Endothelial cell of umbilical vein (primary cell): ENCODE results near the gene STOM. TPM values are rescaled to one million over a fixed set of nuclear protein-coding genes. Genes with fewer than 3 reads are reported as not detected.

ENCODE experiments used
- BruUV-seq: library from RNA; stranded (reverse); fragments of 400-500 nt; replicated peaks from 2 replicates; lab custom pipeline; 2021; lab: Mats Ljungman, UMichigan
- CTCF ChIA-PET: fragments of 300-600, 350-600 bp; sonication (Branson Sonifier 250); formaldehyde crosslinking; loops from one replicate; lab custom pipeline; 2021; ENCODE audit warnings: antibody characterized with exemption, inconsistent platforms; lab: Charles Lee
- POLR2A ChIA-PET: fragments of 300-600, 350-600 bp; sonication (Branson Sonifier 250); formaldehyde crosslinking; loops from one replicate; lab custom pipeline; 2021; ENCODE audit warnings: antibody characterized with exemption, inconsistent platforms; lab: Charles Lee
- DNase-seq: peaks from one replicate; pipeline ENCODE4 v3.0.0-alpha.2; 2011; ENCODE audit warnings: low read depth, low spot score
- FAIRE-seq: peaks from 2 replicates; lab custom pipeline; 2011; peaks lifted over from hg19 to GRCh38; lab: Jason Lieb, UNC
- H2AFZ ChIP-seq: 2 replicates; pipeline ENCODE4 v1.6.0; 2012; ENCODE audit warnings: low read depth, low read length, control low read depth, inconsistent platforms
- H3K27ac ChIP-seq: 2 replicates; pipeline ENCODE4 v1.5.1; 2011; ENCODE audit warnings: low read depth, mild to moderate bottlenecking, control low read depth, low read length, moderate library complexity; ENCODE audit not compliant: insufficient read depth
- H3K27me3 ChIP-seq, 2 experiments: 2 replicates each; pipeline versions ENCODE4 v1.6.0 to v1.6.1; 2011; ENCODE audit warnings: low read length in 2 of 2, mixed read lengths in 1 of 2; ENCODE audit not compliant: control insufficient read depth in 2 of 2, insufficient read depth in 2 of 2
- H3K36me3 ChIP-seq, 2 experiments: 2 replicates in 1 of 2; 3 replicates in 1 of 2; pipeline ENCODE4 v1.5.1; 2011; ENCODE audit warnings: low read length in 2 of 2, mild to moderate bottlenecking in 1 of 2, moderate library complexity in 1 of 2; ENCODE audit not compliant: control insufficient read depth in 2 of 2, insufficient read depth in 2 of 2; ENCODE audit errors: extremely low read depth in 1 of 2
- H3K4me1 ChIP-seq: 3 replicates; pipeline ENCODE4 v1.5.1; 2011; ENCODE audit warnings: mild to moderate bottlenecking, low read length; ENCODE audit not compliant: control insufficient read depth, insufficient read depth; ENCODE audit errors: extremely low read depth
- H3K4me2 ChIP-seq: 2 replicates; pipeline ENCODE4 v1.6.1; 2011; ENCODE audit warnings: low read length, control low read depth, mixed read lengths; ENCODE audit not compliant: insufficient read depth
- H3K4me3 ChIP-seq, 3 experiments: fragments of 200-600 bp in 1 of 3; sonication (generic), shearing (Covaris generic) in 1 of 3; replicated peaks in 1 of 3; 2 replicates each; pipeline ENCODE4 v1.5.1; 2011 to 2016; ENCODE audit warnings: control low read depth in 3 of 3, low read length in 3 of 3, mild to moderate bottlenecking in 2 of 3, inconsistent platforms in 1 of 3, low read depth in 1 of 3, moderate library complexity in 1 of 3; ENCODE audit not compliant: insufficient read depth in 1 of 3
- H3K79me2 ChIP-seq: 2 replicates; pipeline ENCODE4 v1.6.0; 2012; ENCODE audit warnings: low read length, inconsistent platforms; ENCODE audit not compliant: control insufficient read depth, insufficient read depth
- H3K9ac ChIP-seq: replicated peaks from 2 replicates; pipeline ENCODE3; 2011; ENCODE audit warnings: low read length, control low read depth; ENCODE audit not compliant: insufficient read depth; ENCODE audit errors: extremely low read depth
- H3K9me1 ChIP-seq: replicated peaks from 3 replicates; pipeline ENCODE4 v1.6.0; 2011; ENCODE audit warnings: mild to moderate bottlenecking, low read length; ENCODE audit not compliant: control insufficient read depth, insufficient read depth; ENCODE audit errors: extremely low read depth
- H3K9me3 ChIP-seq: replicated peaks from 2 replicates; pipeline ENCODE4 v1.5.1; 2012; ENCODE audit warnings: low read length, inconsistent platforms; ENCODE audit not compliant: control insufficient read depth, insufficient read depth
- H4K20me1 ChIP-seq: replicated peaks from 2 replicates; pipeline ENCODE3; 2011; ENCODE audit warnings: mild to moderate bottlenecking, low read length; ENCODE audit not compliant: control insufficient read depth, insufficient read depth; ENCODE audit errors: extremely low read depth
- CTCF ChIP-seq, 2 donors: IDR thresholded peaks; 1 replicate in 1 of 2; 2 replicates in 1 of 2; pipeline ENCODE4 v1.5.1; 2011; ENCODE audit warnings: low read length in 2 of 2, mild to moderate bottlenecking in 2 of 2, moderate library complexity in 2 of 2, control low read depth in 1 of 2, inconsistent platforms in 1 of 2, low read depth in 1 of 2; ENCODE audit not compliant: insufficient read depth in 1 of 2; ENCODE audit errors: extremely low read depth in 1 of 2
- EZH2 ChIP-seq: IDR thresholded peaks from 2 replicates; pipeline ENCODE4 v1.6.1; 2012; ENCODE audit warnings: borderline replicate concordance, low read depth, mild to moderate bottlenecking, moderate library complexity, low read length, inconsistent platforms; ENCODE audit not compliant: severe bottlenecking
- FOS ChIP-seq: IDR thresholded peaks from 2 replicates; pipeline ENCODE4 v1.6.1; 2011; ENCODE audit warnings: mild to moderate bottlenecking, low read length, moderate library complexity, borderline replicate concordance; ENCODE audit not compliant: insufficient read depth
- GATA2 ChIP-seq: IDR thresholded peaks from 2 replicates; pipeline ENCODE4 v1.7.0; 2011; ENCODE audit warnings: low read depth, mild to moderate bottlenecking, moderate library complexity, mixed read lengths, low read length; ENCODE audit not compliant: insufficient read length, insufficient read depth
- JUN ChIP-seq: IDR thresholded peaks from 2 replicates; pipeline ENCODE4 v1.6.1; 2011; ENCODE audit warnings: borderline replicate concordance, low read depth; ENCODE audit not compliant: insufficient read length, insufficient read depth
- MAX ChIP-seq: IDR thresholded peaks from 2 replicates; pipeline ENCODE4 v1.6.1; 2011; ENCODE audit not compliant: insufficient read depth, insufficient read length
- MYC ChIP-seq: IDR thresholded peaks from one replicate; pipeline ENCODE4 v1.6.1; 2011; ENCODE audit warnings: mild to moderate bottlenecking, low read depth, low read length
- POLR2A ChIP-seq: IDR thresholded peaks from 2 replicates; pipeline ENCODE4 v1.6.1; 2012; ENCODE audit warnings: low read depth, mild to moderate bottlenecking, control low read depth, low read length
- POLR2AphosphoS5 ChIP-seq: IDR thresholded peaks from 2 replicates; pipeline ENCODE4 v1.6.1; 2012; ENCODE audit warnings: low read depth, mild to moderate bottlenecking, control low read depth, low read length, moderate library complexity; ENCODE audit not compliant: insufficient read depth
- dilution Hi-C: fragments of 300-500 bp; cut with MboI; formaldehyde crosslinking; loops from one replicate; pipeline ENCODE4 v1.15.0; 2019; ENCODE audit warnings: low sequenced_read_pairs; ENCODE audit not compliant: extremely low pct_ligation_motif_present
- intact Hi-C: fragments of 100-400 bp; cut with micrococcal nuclease; formaldehyde crosslinking; loops from one replicate; pipeline ENCODE4 v1.10.0; 2022
- polyA plus RNA-seq, 4 experiments: library from polyadenylated mRNA; depleted of rRNA in 3 of 4; stranded (reverse) in 3 of 4; unstranded in 1 of 4; fragments of >200 nt; gene quantifications; 2 replicates each; pipeline versions ENCODE4 v1.2.1 to v1.2.3, GENCODE V29; 2011 to 2012; ENCODE audit warnings: missing spikeins in 1 of 4
- total RNA-seq: library from RNA; stranded (reverse); gene quantifications from 2 replicates; pipeline ENCODE4 v1.2.3, GENCODE V29; 2021

STOM gene
- total and polyA plus RNA-seq, 2 donors (not counting 3 experiments of a cell fraction or from before 2014, with no cell fraction given): 153 to 170 TPM

- H4K20me1 ChIP-seq: no peaks in the 10 kb centered on the region
- H3K27ac ChIP-seq: no peak overlapping the region
- H2AFZ ChIP-seq: no peak overlapping the region
- H3K4me1 ChIP-seq: peaks cover 26% of the 10 kb centered on the region
- peaks cover 27 to 35% of the 10 kb centered on the region in 2 experiments for H3K36me3 ChIP-seq
- no peaks in the 10 kb centered on the region for H3K9me3 ChIP-seq
- no peaks in the 10 kb centered on the region for H3K9me1 ChIP-seq
- no peak overlapping the region for H3K4me3 ChIP-seq
- no peak overlapping the region for H3K9ac ChIP-seq
- BruUV-seq: no TSS peak
- no peaks in the 10 kb centered on the region for H3K27me3 ChIP-seq
- ChIA-PET POLR2A (interaction anchor here (0.6 kb wide), 1 partner anchor 21 kb away, joined by 5 read pairs; no protein-coding TSS in a partner anchor), CTCF (interaction anchor here (1.0 to 1.4 kb wide), 3 partner anchors 21 to 29 kb away, joined by 3 to 5 read pairs (median 5); no protein-coding TSS in a partner anchor)
- TF ChIP-seq MAX: no peak
- DNase-seq: no peak
- dilution Hi-C loops: no loop called here
- FAIRE-seq: no peak
- peaks cover 6% of the 10 kb centered on the region for H3K79me2 ChIP-seq
- no peak overlapping the region for H3K4me2 ChIP-seq
- intact Hi-C loops: no loop called here
These were observed 21.8 kb downstream of the STOM start for GRCh38 chr9:121348221-121348620.

GRCh38 chr9:121345070-121345469 lies 25.0 kb downstream of the STOM start:
- Histone ChIP-seq H3K9ac (no peak overlapping the region), H3K4me1 (no peaks in the 10 kb centered on the region), H3K4me2 (no peak overlapping the region), H2AFZ (no peak overlapping the region), H3K27me3 (no peaks in the 10 kb centered on the region), H3K27ac (no peak overlapping the region), H3K36me3 (peaks cover 27 to 28% of the 10 kb centered on the region in 2 experiments), H3K9me1 (no peaks in the 10 kb centered on the region), H3K4me3 (no peak overlapping the region), H3K79me2 (peaks cover 2% of the 10 kb centered on the region), H4K20me1 (no peaks in the 10 kb centered on the region), H3K9me3 (no peaks in the 10 kb centered on the region)
- ChIA-PET CTCF (interaction anchor here (1.2 to 2.6 kb wide), 6 partner anchors 10 to 40 kb away, joined by 3 to 11 read pairs (median 3); no protein-coding TSS in a partner anchor), POLR2A (no interaction called here)
- FAIRE-seq (no peak), DNase-seq (no peak)
- no TSS peak for BruUV-seq
- TF ChIP-seq EZH2 (no peak), POLR2AphosphoS5 (no peak), FOS (no peak), JUN (no peak), GATA2 (no peak), CTCF (IDR thresholded peaks at IDR 0.05; ENCODE audit: extremely low read depth in 1 of 2, insufficient read depth in 1 of 2, low read depth in 1 of 2, low read length in 2 of 2) (no peak), MYC (no peak), MAX (no peak), POLR2A (no peak)
- intact Hi-C loops: no loop called here
- dilution Hi-C loops: no loop called here
